Embryonic facial prominence (tissue), 1 donor: ENCODE measurements around the gene TEX13A.
"Not testable (repeated sequence)": the region's sequence is repeated elsewhere in the genome, so short reads cannot be mapped to it uniquely, and the experiment has no call there.

Experiments used
- DNase-seq: peaks from one replicate; pipeline ENCODE4 v3.0.0-alpha.2; 2016; ENCODE audit errors: extremely low spot score

The TEX13A gene, protein sequence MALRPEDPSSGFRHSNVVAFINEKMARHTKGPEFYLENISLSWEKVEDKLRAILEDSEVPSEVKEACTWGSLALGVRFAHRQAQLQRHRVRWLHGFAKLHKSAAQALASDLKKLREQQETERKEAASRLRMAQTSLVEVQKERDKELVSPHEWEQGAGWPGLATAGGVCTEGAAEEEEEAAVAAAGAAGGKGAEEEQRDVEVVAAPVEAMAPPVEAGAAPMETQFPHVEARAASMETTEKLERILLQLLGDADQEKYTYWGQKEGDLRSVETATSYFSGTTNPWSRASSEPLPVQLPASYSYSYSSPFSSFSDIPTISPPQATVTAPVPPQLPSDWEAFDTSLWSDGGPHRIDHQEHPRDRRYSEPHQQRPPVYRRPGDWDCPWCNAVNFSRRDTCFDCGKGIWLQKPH

GRCh38 chrX:105220636-105221035 lies at the start of gene TEX13A:
Gene TEX13A, minus strand, starts transcription at chrX:105220694. Its CDS starts 297 bp downstream, at chrX:105220397.
- DNase-seq: no peak

DNA sequence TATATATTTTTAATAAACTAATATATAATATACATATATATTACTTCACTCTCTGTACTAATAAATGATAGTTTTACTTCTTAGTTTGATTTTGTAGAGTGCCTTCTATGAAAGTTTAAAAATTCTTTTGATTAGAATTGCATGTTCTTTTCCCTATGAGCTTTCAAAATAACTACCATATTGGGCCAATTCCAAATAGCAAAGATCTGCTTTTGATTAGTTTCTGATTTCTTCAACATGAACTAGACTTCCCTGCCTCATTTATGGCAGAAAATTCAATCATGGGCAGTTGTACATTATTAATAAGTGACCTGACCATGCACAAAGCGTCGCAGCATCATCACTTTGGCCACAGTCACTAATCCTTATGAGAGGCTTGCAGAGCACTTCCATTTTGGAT lies 48.9 kb upstream of the TEX13A start:
- DNase-seq: no peak

DNA sequence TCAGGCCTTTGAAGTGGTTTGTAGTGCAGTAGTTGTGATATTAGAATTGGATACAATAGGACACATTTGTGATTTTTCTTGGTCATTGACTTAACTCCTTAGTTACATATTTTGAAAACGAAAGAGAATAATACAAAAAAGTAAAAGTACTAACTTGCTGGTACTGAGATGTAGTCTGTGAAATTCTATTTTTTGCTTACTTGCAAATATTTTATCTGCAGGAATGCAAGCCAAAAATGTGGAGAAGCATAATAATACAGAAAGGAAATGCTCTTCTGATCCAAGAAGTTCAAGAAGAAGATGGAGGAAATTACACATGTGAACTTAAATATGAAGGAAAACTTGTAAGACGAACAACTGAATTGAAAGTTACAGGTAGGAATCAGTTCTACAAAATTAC lies 46.7 kb upstream of the TEX13A start:
- DNase-seq: no peak

DNA sequence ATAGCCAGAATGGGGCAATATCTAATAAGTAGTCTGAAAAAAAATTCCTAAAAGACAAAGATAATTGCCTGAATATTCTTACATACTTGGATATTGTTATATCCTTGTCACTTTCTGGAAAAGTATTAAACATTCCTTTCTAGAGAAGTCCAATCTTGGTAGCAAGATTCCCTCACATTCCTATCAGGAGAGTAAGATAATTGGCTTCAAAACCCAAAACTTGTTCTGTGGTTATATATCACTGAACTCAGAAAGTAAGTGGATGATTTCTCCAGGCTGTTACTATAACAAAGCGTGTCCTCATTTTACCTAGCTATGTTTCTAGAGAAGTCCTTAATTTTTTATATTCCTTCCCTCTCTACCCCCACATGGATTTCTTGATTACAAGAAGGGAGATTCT lies 46.0 kb upstream of the TEX13A start:
- no peak for DNase-seq

DNA sequence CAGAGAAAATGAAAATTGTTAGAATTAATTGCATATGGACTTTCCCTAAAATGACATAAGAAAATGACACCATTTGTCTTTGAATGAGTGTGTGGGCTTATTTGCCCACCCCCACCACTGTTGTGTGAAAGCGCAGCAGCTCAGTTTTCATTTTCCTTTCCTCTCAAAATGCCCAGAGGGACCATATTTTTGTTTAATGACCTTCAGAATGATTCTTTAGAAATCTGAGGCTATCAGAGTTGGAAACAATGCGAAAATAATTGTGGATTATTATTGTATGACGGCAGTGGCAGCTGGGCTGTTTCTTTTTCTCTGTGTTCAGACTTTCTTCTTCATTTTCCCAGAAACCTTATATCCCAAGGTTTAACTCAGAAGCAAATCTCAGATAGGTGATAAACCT lies 44.6 kb upstream of the TEX13A start:
- no peak for DNase-seq

DNA sequence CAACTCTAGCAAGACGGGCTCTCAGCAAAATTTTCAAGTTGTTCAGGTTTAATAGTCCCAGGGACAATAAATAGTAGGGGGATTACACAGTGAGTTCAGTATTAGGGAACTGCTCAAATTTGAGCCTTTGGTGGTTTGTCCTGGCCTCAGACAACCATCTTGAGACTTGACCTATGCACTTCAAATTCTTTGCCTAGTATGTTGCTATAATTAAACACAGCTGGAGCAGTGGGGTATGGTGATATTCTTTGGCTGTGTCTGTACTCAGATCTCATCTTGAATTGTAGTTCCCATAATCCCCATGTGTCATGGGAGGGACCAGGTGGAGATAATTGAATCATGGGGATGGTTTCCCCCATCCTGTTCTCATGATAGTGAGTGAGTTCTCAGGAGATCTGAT lies 43.3 kb upstream of the TEX13A start:
- DNase-seq: no peak

- no peak for DNase-seq
Measured at GRCh38 chrX:105263171-105263570, 42.7 kb upstream of the TEX13A start.

DNA sequence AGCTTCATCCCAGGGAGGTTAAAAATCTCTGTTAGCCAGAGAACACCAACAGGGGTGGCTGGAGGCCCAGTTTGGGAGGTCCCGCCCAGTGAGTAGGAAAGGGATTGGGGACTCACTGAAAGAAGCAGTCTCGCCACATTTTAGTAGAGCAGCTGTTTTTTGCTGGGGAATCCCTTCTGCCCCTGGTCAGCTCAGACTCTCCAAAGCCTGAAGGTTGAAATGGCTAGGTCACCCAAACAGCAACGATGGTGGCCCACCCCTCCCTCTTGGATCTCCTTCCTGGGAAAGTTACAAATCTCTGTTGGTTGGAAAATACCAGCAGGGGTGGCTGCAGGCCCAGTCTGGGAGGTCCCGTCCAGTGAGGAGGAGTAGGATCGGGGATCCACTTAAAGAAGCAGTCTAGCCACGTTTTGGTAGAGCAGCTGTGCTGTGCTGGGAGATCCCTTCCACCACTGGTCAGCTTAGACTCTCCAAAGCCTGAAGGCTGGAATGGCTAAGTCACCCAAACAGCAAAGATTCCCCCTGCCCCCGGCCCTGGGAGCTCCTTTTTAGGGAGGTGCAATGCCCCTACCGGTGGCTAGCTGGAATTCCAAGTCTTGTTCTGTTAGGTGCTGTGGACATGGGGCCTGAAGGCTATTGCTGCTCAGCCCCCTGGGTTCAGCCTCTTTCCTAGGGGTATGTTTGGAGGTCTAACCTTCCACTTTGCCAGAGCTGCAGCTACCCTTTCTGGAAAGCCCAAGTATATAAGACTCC lies 40.0 kb upstream of the TEX13A start:
- no peak for DNase-seq

- no peak for DNase-seq
Measured at GRCh38 chrX:105241056-105241455, 20.6 kb upstream of the TEX13A start.

- not testable (repeated sequence) for DNase-seq
Measured at GRCh38 chrX:105237407-105237806, 16.9 kb upstream of the TEX13A start.

GRCh38 chrX:105229146-105229545 lies 8.7 kb upstream of the TEX13A start:
- no peak for DNase-seq

DNA sequence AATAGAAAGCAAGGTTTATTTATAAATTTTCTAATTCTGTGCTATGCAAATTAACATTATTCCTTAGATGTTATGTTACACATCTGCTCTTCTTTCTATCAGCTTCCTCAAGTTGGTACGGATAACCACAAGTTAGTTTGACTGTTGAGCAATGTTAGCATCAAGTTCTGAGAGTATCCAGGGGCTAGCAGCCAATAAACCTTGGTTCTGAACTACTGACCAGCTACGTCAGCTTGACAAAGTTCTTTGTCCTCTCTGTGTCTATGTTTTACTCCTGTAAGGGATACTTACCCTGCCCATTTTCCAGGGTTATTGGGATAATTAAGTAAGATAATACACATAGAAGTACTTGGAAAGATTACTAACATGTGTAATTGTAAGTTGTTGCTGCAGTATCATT lies 8.1 kb upstream of the TEX13A start:
- no peak for DNase-seq

DNA sequence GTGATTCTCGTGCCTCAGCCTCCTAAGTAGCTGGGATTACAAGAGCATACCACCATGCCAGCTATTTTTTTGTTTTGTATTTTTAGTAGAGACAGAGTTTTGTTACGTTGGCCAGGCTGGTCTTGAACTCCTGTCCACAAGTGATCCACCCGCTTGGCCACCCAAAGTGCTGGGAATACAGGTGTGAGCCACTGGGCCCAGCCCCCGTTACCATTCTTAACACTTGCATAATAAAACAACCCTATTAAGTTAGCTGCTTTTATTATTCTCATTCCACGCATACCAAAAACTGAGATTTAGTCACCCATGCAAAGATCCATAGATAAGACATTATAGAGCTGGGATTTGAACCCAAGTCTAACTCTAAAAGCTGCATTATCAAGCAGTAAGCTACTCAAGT lies 6.0 kb upstream of the TEX13A start:
- no peak for DNase-seq

GRCh38 chrX:105221374-105221773 lies 880 bp upstream of the TEX13A start:
- no peak for DNase-seq

DNA sequence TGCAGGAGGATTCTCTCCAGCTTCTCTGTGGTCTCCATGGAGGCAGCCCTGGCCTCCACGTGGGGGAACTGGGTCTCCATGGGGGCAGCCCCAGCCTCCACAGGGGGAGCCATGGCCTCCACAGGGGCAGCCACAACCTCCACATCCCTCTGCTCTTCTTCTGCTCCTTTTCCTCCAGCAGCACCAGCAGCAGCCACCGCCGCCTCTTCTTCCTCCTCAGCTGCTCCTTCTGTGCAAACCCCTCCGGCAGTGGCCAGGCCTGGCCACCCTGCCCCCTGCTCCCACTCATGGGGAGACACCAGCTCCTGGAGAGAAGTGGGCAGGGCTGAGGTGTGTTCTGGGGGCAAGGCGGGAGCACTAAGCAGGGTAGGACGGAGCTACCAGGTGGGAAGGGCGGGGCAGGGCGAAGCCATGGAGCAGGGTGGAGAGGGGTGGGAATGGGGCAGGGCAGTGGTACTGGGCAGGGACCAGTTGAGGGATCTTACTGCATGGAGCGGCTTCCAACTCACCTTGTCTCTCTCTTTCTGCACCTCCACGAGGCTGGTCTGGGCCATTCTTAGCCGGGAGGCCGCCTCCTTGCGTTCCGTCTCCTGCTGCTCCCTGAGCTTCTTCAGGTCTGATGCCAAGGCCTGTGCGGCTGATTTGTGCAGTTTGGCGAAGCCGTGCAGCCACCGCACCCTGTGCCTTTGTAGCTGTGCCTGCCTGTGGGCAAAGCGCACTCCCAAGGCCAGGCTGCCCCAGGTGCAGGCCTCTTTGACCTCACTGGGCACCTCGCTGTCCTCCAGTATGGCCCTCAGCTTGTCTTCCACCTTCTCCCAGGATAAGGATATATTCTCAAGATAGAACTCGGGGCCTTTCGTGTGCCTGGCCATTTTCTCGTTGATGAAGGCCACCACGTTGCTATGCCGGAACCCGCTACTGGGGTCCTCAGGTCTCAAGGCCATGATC lies 766 bp downstream of the TEX13A start:
- no peak for DNase-seq

GRCh38 chrX:105211066-105211575 lies 9.4 kb downstream of the TEX13A start:
- DNase-seq: no peak

DNA sequence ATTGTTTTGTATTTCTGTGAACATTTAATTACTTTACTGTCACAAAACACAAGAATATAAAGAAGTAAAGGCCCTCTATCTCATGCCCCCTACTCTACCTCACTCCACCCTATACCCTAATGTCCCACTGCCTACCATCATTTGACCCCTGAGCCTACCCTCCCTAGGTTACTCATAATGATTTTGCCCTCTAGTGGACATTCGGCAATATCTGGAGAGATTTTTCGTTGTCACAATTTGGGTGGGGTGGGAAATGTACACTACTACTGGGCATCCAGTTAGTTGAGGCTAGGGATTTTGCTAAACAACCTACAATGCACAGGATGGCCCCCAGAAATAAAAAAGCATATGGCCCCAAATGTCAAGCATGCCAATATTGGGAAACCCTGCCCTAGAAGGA lies 10.2 kb downstream of the TEX13A start:
- no peak for DNase-seq

DNA sequence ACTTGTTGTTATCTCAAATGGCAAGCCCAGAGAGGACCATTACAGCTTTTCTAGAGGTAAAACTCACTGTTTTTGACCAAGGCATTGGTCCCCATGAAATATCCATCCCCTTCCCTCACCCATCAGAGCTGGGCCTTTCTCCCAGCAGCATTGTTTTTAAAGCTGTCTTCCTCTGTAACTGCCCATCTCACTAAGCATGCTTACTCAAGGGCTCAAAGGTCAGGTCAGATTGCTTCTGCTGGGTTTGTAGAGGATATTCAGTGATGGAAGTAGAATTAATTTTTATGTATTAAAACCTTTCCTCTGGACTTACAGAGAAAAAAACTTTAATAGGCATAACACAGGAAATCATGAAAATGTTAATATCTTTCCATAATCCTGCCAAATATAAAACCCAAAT lies 11.1 kb downstream of the TEX13A start:
- no peak for DNase-seq

GRCh38 chrX:105191878-105192277 lies 28.6 kb downstream of the TEX13A start:
- no peak for DNase-seq

DNA sequence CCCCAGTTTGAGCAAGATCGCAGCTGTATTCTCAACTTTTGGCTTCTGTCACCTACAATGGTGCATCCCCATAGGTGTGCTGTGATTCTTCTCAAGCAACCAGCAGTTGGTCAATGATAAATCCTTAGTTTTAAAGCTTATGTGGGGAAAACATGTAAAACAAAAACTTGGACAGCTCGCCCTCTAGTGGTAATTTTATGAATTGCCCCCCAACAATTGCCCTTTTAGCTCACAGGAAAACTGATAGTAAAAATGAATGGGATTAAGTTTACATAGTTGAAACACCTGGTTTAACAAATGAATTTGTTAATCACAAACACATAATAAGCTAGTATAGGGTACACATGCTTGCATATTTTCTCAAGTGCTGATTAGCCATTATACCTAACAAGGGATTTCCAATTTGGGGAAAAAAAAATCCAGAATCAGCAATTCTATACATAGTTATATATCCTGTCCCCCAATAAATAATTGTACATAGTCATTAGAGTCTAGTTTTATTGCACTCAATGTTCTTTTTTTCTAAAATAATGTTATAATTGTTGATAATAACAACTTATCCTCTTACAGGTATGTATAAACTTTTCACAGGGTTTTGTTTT lies 30.1 kb downstream of the TEX13A start:
- no peak for DNase-seq

- DNase-seq: no peak
Measured at GRCh38 chrX:105189093-105189492, 31.4 kb downstream of the TEX13A start.
